Upper lobe of right lung (tissue), 1 donor: ENCODE results near the gene EEF1AKMT2. TPM values are rescaled to one million over a fixed set of nuclear protein-coding genes. Genes with fewer than 3 reads are reported as not detected.

ENCODE experiments used
- ATAC-seq: fragments of 200-7000 bp; cut with Tn5 transposase; one replicate; pipeline ENCODE4 v1.9.1; 2020; ENCODE audit warnings: mild to moderate bottlenecking, moderate library complexity
- DNase-seq: peaks from one replicate; pipeline ENCODE4 v3.0.0-alpha.2; 2020
- H3K27ac ChIP-seq: fragments of 200-600 bp; one replicate; pipeline ENCODE4 v1.8.0; 2022
- H3K27me3 ChIP-seq: fragments of 200-600 bp; one replicate; pipeline ENCODE4 v1.8.0; 2022; ENCODE audit warnings: mild to moderate bottlenecking
- H3K36me3 ChIP-seq: fragments of 200-600 bp; one replicate; pipeline ENCODE4 v1.8.0; 2022
- H3K4me1 ChIP-seq: fragments of 200-600 bp; one replicate; pipeline ENCODE4 v1.8.0; 2022
- H3K4me3 ChIP-seq: fragments of 200-600 bp; one replicate; pipeline ENCODE4 v1.8.0; 2022; ENCODE audit warnings: mild to moderate bottlenecking
- H3K9me3 ChIP-seq: fragments of 200-600 bp; one replicate; pipeline ENCODE4 v1.8.0; 2022
- CTCF ChIP-seq: fragments of 200-600 bp; IDR thresholded peaks from one replicate; pipeline ENCODE4 v1.8.0; 2022; ENCODE audit warnings: antibody characterized with exemption
- intact Hi-C: fragments of 100-400 bp; cut with DNase I; formaldehyde crosslinking; loops from one replicate; pipeline ENCODE4 v1.11.0; 2022
- total RNA-seq: library from RNA; stranded (reverse); fragmentation: NEBNext Ultra II Directional; extraction: Animal tissue kit (Norgen Biotek cat#: 25700); gene quantifications from one replicate; pipeline ENCODE4 v1.2.1, GENCODE V29; 2021
- donor health status: DM: no; HTN: yes; CAD: no; lungs with severe emphysema.

EEF1AKMT2 gene
- total RNA-seq, 1 donor from 2014 or later, result 15.7 TPM

- no peaks in the 10 kb centered on the region for H3K36me3 ChIP-seq
- intact Hi-C loops, result no loop called here
- DNase-seq, result peak; percentile 70
- H3K9me3 ChIP-seq, result no peaks in the 10 kb centered on the region
- peak; percentile 66 for ATAC-seq
- H3K27ac ChIP-seq, result peak overlapping the region; percentile 80
- H3K4me1 ChIP-seq, result peaks cover 80% of the 10 kb centered on the region
- H3K4me3 ChIP-seq, result no peak overlapping the region
- no peaks in the 10 kb centered on the region for H3K27me3 ChIP-seq
- TF ChIP-seq CTCF, result no peak
Observed at GRCh38 chr10:124722798-124723783, 68.6 kb downstream of the EEF1AKMT2 start.

GRCh38 chr10:124721330-124722045 is 70.2 kb downstream of the EEF1AKMT2 start:
- no peaks in the 10 kb centered on the region for H3K9me3 ChIP-seq
- no peaks in the 10 kb centered on the region for H3K36me3 ChIP-seq
- DNase-seq, result peak; percentile 60
- H3K27ac ChIP-seq, result peak overlapping the region; percentile 80
- intact Hi-C loops, result no loop called here
- H3K27me3 ChIP-seq, result no peaks in the 10 kb centered on the region
- no peak overlapping the region for H3K4me3 ChIP-seq
- H3K4me1 ChIP-seq, result peaks cover 86% of the 10 kb centered on the region
- TF ChIP-seq CTCF, result no peak
- peak; percentile 73 for ATAC-seq

- Histone ChIP-seq H3K4me1 (peaks cover 81% of the 10 kb centered on the region), H3K27me3 (no peaks in the 10 kb centered on the region), H3K36me3 (no peaks in the 10 kb centered on the region), H3K27ac (peak overlapping the region; percentile 80), H3K9me3 (no peaks in the 10 kb centered on the region), H3K4me3 (no peak overlapping the region)
- intact Hi-C loops, result no loop called here
- ATAC-seq (peak; percentile 42), DNase-seq (peak; percentile 61)
- TF ChIP-seq CTCF, result peak; percentile 63
Observed at GRCh38 chr10:124719213-124719851, 72.4 kb downstream of the EEF1AKMT2 start.

- intact Hi-C loops, result no loop called here
- peak overlapping the region; percentile 80 for H3K27ac ChIP-seq
- DNase-seq, result peak; percentile 69
- H3K27me3 ChIP-seq, result no peaks in the 10 kb centered on the region
- H3K36me3 ChIP-seq, result no peaks in the 10 kb centered on the region
- TF ChIP-seq CTCF, result no peak
- H3K9me3 ChIP-seq, result no peaks in the 10 kb centered on the region
- ATAC-seq, result peak; percentile 78
- H3K4me3 ChIP-seq, result no peak overlapping the region
- peaks cover 73% of the 10 kb centered on the region for H3K4me1 ChIP-seq
Observed at GRCh38 chr10:124717911-124718741, 73.6 kb downstream of the EEF1AKMT2 start.
